ENCODE measurements around the gene PON3.

Gene PON3

GRCh38 chr7:95367606-95368005, 28.6 kb downstream of the PON3 start:
- ChIA-PET CTCF (interaction anchor here (0.9 kb wide), 1 partner anchor 109 kb away, joined by 3 read pairs; no protein-coding TSS in a partner anchor), POLR2A (no interaction called here)
- no peak for TF ChIP-seq CTCF (IDR thresholded peaks at IDR 0.05; ENCODE audit: control extremely low read depth, extremely low read depth, low read depth, missing control alignments)
- DNase-seq (ENCODE audit: extremely low spot score) = no peak

GRCh38 chr7:95365151-95365550, 31.0 kb downstream of the PON3 start:
- no peak for DNase-seq (ENCODE audit: extremely low spot score)
- POLR2A ChIA-PET = no interaction called here
- TF ChIP-seq CTCF (IDR thresholded peaks at IDR 0.05; ENCODE audit: control extremely low read depth, extremely low read depth, low read depth, missing control alignments) = no peak
- CTCF ChIA-PET = no interaction called here

- ChIA-PET POLR2A (no interaction called here), CTCF (no interaction called here)
- TF ChIP-seq CTCF (IDR thresholded peaks at IDR 0.05; ENCODE audit: control extremely low read depth, extremely low read depth, low read depth, missing control alignments) = no peak
- no peak for DNase-seq (ENCODE audit: extremely low spot score)
These were observed 38.6 kb downstream of the PON3 start for GRCh38 chr7:95357623-95358022.

- CTCF ChIA-PET = no interaction called here
- POLR2A ChIA-PET = no interaction called here
- TF ChIP-seq CTCF (IDR thresholded peaks at IDR 0.05; ENCODE audit: control extremely low read depth, extremely low read depth, low read depth, missing control alignments) = no peak
- DNase-seq (ENCODE audit: extremely low spot score) = no peak
These were observed 53.4 kb downstream of the PON3 start for GRCh38 chr7:95342642-95343307.

- CTCF ChIA-PET = no interaction called here
- POLR2A ChIA-PET = no interaction called here
- no peak for DNase-seq (ENCODE audit: extremely low spot score)
- TF ChIP-seq CTCF (IDR thresholded peaks at IDR 0.05; ENCODE audit: control extremely low read depth, extremely low read depth, low read depth, missing control alignments) = no peak
These were observed 54.1 kb downstream of the PON3 start for GRCh38 chr7:95342029-95342428.

GRCh38 chr7:95340491-95340890, 55.7 kb downstream of the PON3 start:
- no peak for DNase-seq (ENCODE audit: extremely low spot score)
- ChIA-PET POLR2A (no interaction called here), CTCF (no interaction called here)
- no peak for TF ChIP-seq CTCF (IDR thresholded peaks at IDR 0.05; ENCODE audit: control extremely low read depth, extremely low read depth, low read depth, missing control alignments)
